Gastrocnemius medialis (tissue), 4 donors: Measurements from ENCODE around the gene MROH8.

Experiments used
- CTCF ChIP-seq, 5 experiments: fragments of 450-650 bp in 3 of 5; fragments of 200-600 bp in 2 of 5; sonication (generic) in 2 of 5; IDR thresholded peaks in 4 of 5; conservative IDR thresholded peaks in 1 of 5; 1 replicate in 4 of 5; 2 replicates in 1 of 5; pipeline ENCODE4 v1.5.1; 2016 to 2019; ENCODE audit warnings: antibody characterized with exemption in 5 of 5, mild to moderate bottlenecking in 3 of 5, moderate library complexity in 3 of 5
- POLR2A ChIP-seq, 2 donors: fragments of 450-650 bp; IDR thresholded peaks; one replicate each; pipeline ENCODE4 v1.6.1; 2017; ENCODE audit warnings: antibody characterized with exemption in 2 of 2, mild to moderate bottlenecking in 2 of 2, moderate library complexity in 2 of 2

- no peak for TF ChIP-seq POLR2A (IDR thresholded peaks at IDR 0.05)
- no peak for TF ChIP-seq CTCF (IDR thresholded peaks at IDR 0.05 in 4 of 5, conservative IDR thresholded peaks at IDR 0.05 in 1 of 5)
Measured at GRCh38 chr20:37218441-37218840, 39.1 kb upstream of the MROH8 start.
